Omental fat pad (tissue), 4 donors: ENCODE measurements around the gene RFX1. TPM values are rescaled to one million over a fixed set of nuclear protein-coding genes. Genes with fewer than 3 reads are reported as not detected.
"Not testable (repeated sequence)": the region's sequence is repeated elsewhere in the genome, so short reads cannot be mapped to it uniquely, and the experiment has no call there.

Experiments used
- ATAC-seq: fragments of 150-250 bp; one replicate; pipeline ENCODE4 v1.9.1; 2016; ENCODE audit warnings: mild to moderate bottlenecking, moderate library complexity; ENCODE audit not compliant: low FRiP score
- DNase-seq: peaks from one replicate; pipeline ENCODE4 v3.0.0-alpha.2; 2019; ENCODE audit warnings: low spot score
- CTCF ChIP-seq, 3 donors: fragments of 450-650 bp; IDR thresholded peaks; one replicate each; pipeline ENCODE4 v1.5.1; 2016 to 2017; ENCODE audit warnings: antibody characterized with exemption in 3 of 3, mild to moderate bottlenecking in 3 of 3, moderate library complexity in 2 of 3
- total RNA-seq, 4 donors: library from RNA; depleted of rRNA; stranded (reverse); fragments of >200 nt; gene quantifications; one replicate each; pipeline ENCODE4 v1.1.0, GENCODE V29; 2016

RFX1 gene
- total RNA-seq, 4 donors from 2014 or later: 2.8 to 7.6 (median 3.2) TPM

DNA sequence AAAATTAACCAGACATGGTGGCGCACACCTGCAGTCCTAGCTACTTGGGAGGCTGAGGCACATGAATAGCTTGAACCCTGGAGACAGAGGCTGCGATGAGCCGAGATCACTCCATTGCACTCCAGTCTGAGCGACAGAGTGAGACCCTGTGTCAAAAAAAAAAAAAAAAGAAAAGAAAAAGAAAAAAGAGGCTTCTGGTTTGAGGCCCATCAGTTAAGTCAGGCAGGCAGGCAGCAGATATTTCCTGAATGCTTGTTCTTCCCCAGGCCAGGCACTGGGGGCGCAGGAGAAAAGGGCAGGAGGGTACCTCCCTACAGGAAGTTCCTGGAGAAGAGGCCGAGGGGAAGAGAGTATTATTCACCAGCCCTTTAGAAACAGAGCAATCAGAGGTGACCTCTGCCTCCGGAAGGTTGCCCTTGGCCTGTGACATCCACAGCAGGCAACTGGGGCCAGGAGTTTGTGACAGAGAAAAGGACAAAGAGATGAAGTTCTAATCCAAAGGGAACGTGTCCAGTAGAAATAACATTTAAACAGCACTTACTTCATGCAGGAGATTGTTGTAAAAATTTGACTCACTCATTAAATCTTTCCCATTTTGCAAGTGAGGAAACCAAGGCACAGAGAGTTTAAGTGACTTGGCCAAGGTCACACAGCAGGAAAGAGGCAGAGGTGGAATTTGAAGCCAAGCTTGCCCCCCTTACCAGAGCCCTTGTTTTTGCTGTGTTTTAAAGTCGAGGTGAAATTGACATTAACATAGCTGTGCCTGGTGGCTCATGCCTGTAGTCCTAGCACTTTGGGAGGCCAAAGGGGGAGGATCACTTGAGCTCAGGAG, 17.5 kb upstream of the RFX1 start:
- no peak for DNase-seq
- TF ChIP-seq CTCF (IDR thresholded peaks at IDR 0.05): no peak
- ATAC-seq: no peak

- ATAC-seq (no peak), DNase-seq (no peak)
- no peak for TF ChIP-seq CTCF (IDR thresholded peaks at IDR 0.05)
Measured at GRCh38 chr19:14022469-14022868, 16.3 kb upstream of the RFX1 start.

GRCh38 chr19:14021474-14021873, 15.4 kb upstream of the RFX1 start:
- no peak for TF ChIP-seq CTCF (IDR thresholded peaks at IDR 0.05)
- no peak for ATAC-seq
- DNase-seq: no peak

GRCh38 chr19:14019739-14020138, 13.6 kb upstream of the RFX1 start:
- ATAC-seq, DNase-seq: not testable (repeated sequence)

DNA sequence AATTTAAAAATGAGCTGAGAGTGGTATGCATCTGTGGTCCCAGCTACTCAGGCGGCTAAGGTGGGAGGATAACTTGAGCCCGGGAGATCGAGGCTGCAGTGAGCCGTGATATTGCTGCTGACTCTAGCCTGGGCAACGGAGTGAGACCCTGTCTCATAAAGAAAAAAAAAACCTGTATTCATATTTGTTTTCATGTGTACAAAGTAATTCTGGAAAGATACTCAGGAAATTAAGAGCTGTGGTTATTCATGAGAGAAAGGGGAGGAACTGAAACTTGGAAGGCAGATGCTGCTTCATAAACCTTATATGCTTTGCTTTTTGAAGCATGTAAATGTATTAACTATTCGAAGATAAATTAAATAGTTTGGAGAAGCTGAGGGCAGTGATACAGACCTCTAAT, 13.0 kb upstream of the RFX1 start:
- no peak for TF ChIP-seq CTCF (IDR thresholded peaks at IDR 0.05)
- no peak for DNase-seq

DNA sequence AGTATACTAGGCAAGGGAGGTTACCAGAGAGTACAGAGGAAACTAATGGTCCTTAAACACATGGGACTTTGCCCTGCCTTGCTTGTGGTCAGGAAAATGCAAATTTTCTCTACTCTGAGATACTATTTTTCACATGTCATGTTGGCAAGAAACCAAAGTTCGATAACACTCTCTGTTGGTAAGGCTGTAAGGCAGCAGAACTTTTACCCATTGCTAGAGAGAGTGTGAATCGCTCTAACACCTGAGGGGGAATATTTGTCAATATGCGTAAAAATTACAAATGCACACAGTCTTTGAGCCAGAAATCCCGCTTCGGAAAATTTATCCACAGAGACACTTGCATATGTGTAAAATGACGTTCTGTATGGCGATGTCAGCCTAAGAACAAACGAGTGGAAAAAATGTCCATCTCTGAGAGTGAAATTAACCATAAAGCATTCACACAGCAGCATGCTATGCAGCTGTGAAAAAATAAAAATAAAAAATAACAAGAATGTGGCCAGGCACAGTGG, 9.5 kb upstream of the RFX1 start:
- no peak for ATAC-seq
- no peak for DNase-seq
- no peak for TF ChIP-seq CTCF (IDR thresholded peaks at IDR 0.05)

More for the DNA sequence above, 13.0 kb upstream of the RFX1 start:
- no peak for ATAC-seq

DNA sequence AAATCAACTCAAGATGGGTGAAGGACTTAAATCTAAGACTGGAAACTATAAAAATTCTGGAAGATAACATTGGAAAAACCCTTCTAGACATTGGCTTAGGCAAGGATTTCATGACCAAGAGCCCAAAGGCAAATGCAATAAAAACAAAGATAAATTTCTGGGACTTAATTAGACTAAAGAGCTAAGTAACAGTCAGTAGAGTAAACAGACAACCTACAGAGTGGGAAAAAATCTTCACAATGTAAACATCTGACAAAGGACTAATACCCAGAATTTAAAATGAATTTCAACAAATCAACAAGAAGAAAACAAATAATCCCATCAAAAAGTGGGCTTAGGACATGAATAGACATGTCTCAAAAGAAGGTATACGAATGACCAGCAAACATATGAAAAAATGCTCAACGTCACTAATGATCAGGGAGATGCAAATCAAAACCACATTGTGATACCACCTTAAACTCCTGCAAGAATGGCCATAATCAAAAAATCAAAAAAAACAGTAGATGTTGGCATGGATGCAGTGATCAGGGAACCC, 6.3 kb upstream of the RFX1 start:
- ATAC-seq (no peak), DNase-seq (no peak)
- no peak for TF ChIP-seq CTCF (IDR thresholded peaks at IDR 0.05)
